Stimulated activated CD4-positive, alpha-beta T cell treated with anti-CD3 and anti-CD28 coated beads, TNF-alpha, amount 100 ng/mL, for 1 hour (primary cell): ENCODE measurements around the gene EPHA2.
A peak's percentile ranks its signal among the peaks of the same experiment; 100 is the strongest.
"Not testable (repeated sequence)": the region's sequence is repeated elsewhere in the genome, so short reads cannot be mapped to it uniquely, and the experiment has no call there.

ENCODE experiments used
- DNase-seq, 3 donors: peaks; one replicate each; pipeline ENCODE4 v3.0.0-alpha.2; 2020; ENCODE audit warnings: low read depth in 3 of 3, low spot score in 1 of 3

EPHA2 gene

GRCh38 chr1:16155537-16156410, at the start of gene EPHA2:
Gene EPHA2 (minus strand): TSS chr1:16156069. CDS start chr1:16155932, 137 bp downstream.
- no peak for DNase-seq

GRCh38 chr1:16205334-16205671, 49.4 kb upstream of the EPHA2 start:
- no peak for DNase-seq

GRCh38 chr1:16204634-16205333, 48.9 kb upstream of the EPHA2 start:
- DNase-seq: no peak

GRCh38 chr1:16204216-16204615, 48.3 kb upstream of the EPHA2 start:
- no peak for DNase-seq

GRCh38 chr1:16203550-16203949, 47.7 kb upstream of the EPHA2 start:
- no peak for DNase-seq

GRCh38 chr1:16202281-16203210, 46.7 kb upstream of the EPHA2 start:
- DNase-seq: no peak

GRCh38 chr1:16199700-16200099, 43.8 kb upstream of the EPHA2 start:
- no peak for DNase-seq

- DNase-seq: no peak
These were observed 43.3 kb upstream of the EPHA2 start for GRCh38 chr1:16199157-16199501.

GRCh38 chr1:16198444-16199156, 42.7 kb upstream of the EPHA2 start:
- no peak for DNase-seq

GRCh38 chr1:16196874-16197273, 41.0 kb upstream of the EPHA2 start:
- DNase-seq: no peak

- not testable (repeated sequence) for DNase-seq
These were observed 40.3 kb upstream of the EPHA2 start for GRCh38 chr1:16196139-16196538.

- DNase-seq: no peak
These were observed 39.6 kb upstream of the EPHA2 start for GRCh38 chr1:16195518-16195905.

GRCh38 chr1:16191916-16192546, 36.2 kb upstream of the EPHA2 start:
- DNase-seq: no peak

GRCh38 chr1:16191309-16191708, 35.4 kb upstream of the EPHA2 start:
- DNase-seq: no peak

- no peak for DNase-seq
These were observed 34.2 kb upstream of the EPHA2 start for GRCh38 chr1:16189921-16190621.

- no peak for DNase-seq
These were observed 33.1 kb upstream of the EPHA2 start for GRCh38 chr1:16189003-16189402.

- peak in 2 of 3 donors; percentile 58 to 77 for DNase-seq
These were observed 32.0 kb upstream of the EPHA2 start for GRCh38 chr1:16187748-16188401.

GRCh38 chr1:16186655-16187235, 30.9 kb upstream of the EPHA2 start:
- DNase-seq: no peak
